H9 (cell line): ENCODE data around the gene RSU1. TPM values are rescaled to one million over a fixed set of nuclear protein-coding genes. Genes with fewer than 3 reads are reported as not detected.

Experiments used
- DNase-seq: peaks from one replicate; pipeline ENCODE4 v3.0.0-alpha.2; 2017
- H2AFZ ChIP-seq: one replicate; pipeline ENCODE4 v1.6.1; 2013; ENCODE audit warnings: mild to moderate bottlenecking, low read length, control low read depth, moderate library complexity
- H2AK5ac ChIP-seq: 2 replicates; pipeline ENCODE4 v1.6.1; 2013; ENCODE audit warnings: low read length, control low read depth, mixed read lengths; ENCODE audit not compliant: insufficient read length
- H2BK120ac ChIP-seq: one replicate; pipeline ENCODE4 v1.6.1; 2013; ENCODE audit warnings: low read depth, mild to moderate bottlenecking, low read length, control low read depth, inconsistent platforms; ENCODE audit not compliant: poor library complexity, severe bottlenecking
- H2BK12ac ChIP-seq: 2 replicates; pipeline ENCODE4 v1.6.1; 2013; ENCODE audit warnings: low read length, control low read depth, mixed read lengths, low read depth; ENCODE audit not compliant: insufficient read length
- H2BK15ac ChIP-seq: 2 replicates; pipeline ENCODE4 v1.6.1; 2013; ENCODE audit warnings: low read depth, low read length, control low read depth
- H2BK20ac ChIP-seq: one replicate; pipeline ENCODE4 v1.6.1; 2013; ENCODE audit warnings: low read depth, mild to moderate bottlenecking, low read length, control low read depth, inconsistent platforms; ENCODE audit not compliant: poor library complexity, severe bottlenecking
- H2BK5ac ChIP-seq: 2 replicates; pipeline ENCODE4 v1.6.1; 2013; ENCODE audit warnings: low read length, control low read depth, mixed read lengths; ENCODE audit not compliant: insufficient read length
- H3K14ac ChIP-seq: 2 replicates; pipeline ENCODE4 v1.6.1; 2013; ENCODE audit warnings: low read length, control low read depth; ENCODE audit not compliant: insufficient read depth
- H3K18ac ChIP-seq: 2 replicates; pipeline ENCODE4 v1.6.1; 2013; ENCODE audit warnings: low read depth, mild to moderate bottlenecking, mixed read lengths, low read length, control low read depth; ENCODE audit not compliant: insufficient read length
- H3K23ac ChIP-seq: 2 replicates; pipeline ENCODE4 v1.6.1; 2013; ENCODE audit warnings: low read length, control low read depth, mixed read lengths, low read depth; ENCODE audit not compliant: insufficient read length
- H3K23me2 ChIP-seq: 2 replicates; pipeline ENCODE4 v1.6.1; 2013; ENCODE audit warnings: low read depth, mild to moderate bottlenecking, mixed read lengths, low read length, control low read depth; ENCODE audit not compliant: insufficient read length, poor library complexity, severe bottlenecking
- H3K27ac ChIP-seq: 2 replicates; pipeline ENCODE4 v1.5.1; 2013; ENCODE audit warnings: low read length, control low read depth, mixed read lengths, low read depth; ENCODE audit not compliant: insufficient read length
- H3K27me3 ChIP-seq: 2 replicates; pipeline ENCODE4 v1.6.1; 2013; ENCODE audit warnings: low read length, control low read depth, inconsistent platforms; ENCODE audit not compliant: insufficient read depth
- H3K4ac ChIP-seq: 2 replicates; pipeline ENCODE4 v1.6.1; 2013; ENCODE audit warnings: low read depth, mild to moderate bottlenecking, control low read depth, inconsistent platforms, low read length, moderate library complexity
- H3K4me1 ChIP-seq: 2 replicates; pipeline ENCODE4 v1.6.1; 2013; ENCODE audit warnings: low read length, control low read depth, inconsistent platforms; ENCODE audit not compliant: insufficient read depth
- H3K4me2 ChIP-seq: 2 replicates; pipeline ENCODE4 v1.6.1; 2013; ENCODE audit warnings: low read length, control low read depth, mixed read lengths; ENCODE audit not compliant: insufficient read length, insufficient read depth
- H3K56ac ChIP-seq: 2 replicates; pipeline ENCODE4 v1.6.1; 2013; ENCODE audit warnings: low read depth, mild to moderate bottlenecking, mixed read lengths, low read length, control low read depth; ENCODE audit not compliant: insufficient read length
- H3K79me1 ChIP-seq: 2 replicates; pipeline ENCODE4 v1.6.1; 2013; ENCODE audit warnings: low read depth, mild to moderate bottlenecking, moderate library complexity, low read length, control low read depth, inconsistent platforms; ENCODE audit not compliant: insufficient read depth, poor library complexity, severe bottlenecking
- H3K79me2 ChIP-seq: 2 replicates; pipeline ENCODE4 v1.6.1; 2013; ENCODE audit warnings: low read length, control low read depth, inconsistent platforms; ENCODE audit not compliant: insufficient read depth
- H3K9ac ChIP-seq: 2 replicates; pipeline ENCODE4 v1.6.1; 2013; ENCODE audit warnings: low read length, control low read depth, mixed read lengths; ENCODE audit not compliant: insufficient read length; ENCODE audit errors: extremely low read depth
- H3K9me3 ChIP-seq: one replicate; pipeline ENCODE4 v1.6.1; 2013; ENCODE audit warnings: low read depth, low read length, inconsistent platforms; ENCODE audit not compliant: control insufficient read depth
- H3T11ph ChIP-seq: one replicate; pipeline ENCODE4 v1.6.1; 2013; ENCODE audit warnings: mild to moderate bottlenecking, low read length, control low read depth, inconsistent platforms
- H4K20me1 ChIP-seq: one replicate; pipeline ENCODE4 v1.6.1; 2013; ENCODE audit not compliant: control insufficient read depth, insufficient read length, insufficient read depth
- H4K5ac ChIP-seq: 2 replicates; pipeline ENCODE4 v1.6.1; 2013; ENCODE audit warnings: low read depth, mild to moderate bottlenecking, mixed read lengths, low read length, control low read depth; ENCODE audit not compliant: insufficient read length
- H4K8ac ChIP-seq: replicated peaks from 2 replicates; pipeline ENCODE4 v1.6.1; 2013; ENCODE audit warnings: low read length, control low read depth, mixed read lengths, low read depth; ENCODE audit not compliant: insufficient read length
- H4K91ac ChIP-seq: 2 replicates; pipeline ENCODE4 v1.6.1; 2013; ENCODE audit warnings: low read depth, mild to moderate bottlenecking, moderate library complexity, mixed read lengths, low read length, control low read depth; ENCODE audit not compliant: insufficient read length
- H3K27ac Mint-ChIP-seq, 3 experiments: 2 replicates in 2 of 3; 3 replicates in 1 of 3; pipeline ENCODE4 v1.8.0; 2020 to 2021; ENCODE audit warnings: mixed read lengths in 3 of 3, mild to moderate bottlenecking in 1 of 3, moderate library complexity in 1 of 3
- H3K27me3 Mint-ChIP-seq: 2 replicates; pipeline ENCODE4 v1.8.0; 2021; ENCODE audit warnings: low read depth, mild to moderate bottlenecking, moderate library complexity, mixed read lengths
- H3K36me3 Mint-ChIP-seq, 3 experiments: 2 replicates in 2 of 3; 3 replicates in 1 of 3; pipeline ENCODE4 v1.8.0; 2020 to 2021; ENCODE audit warnings: low read depth in 3 of 3, mixed read lengths in 3 of 3; ENCODE audit not compliant: insufficient read depth in 1 of 3
- H3K4me1 Mint-ChIP-seq, 2 experiments: 2 replicates each; pipeline ENCODE4 v1.8.0; 2020; ENCODE audit warnings: mixed read lengths in 2 of 2
- H3K4me3 Mint-ChIP-seq, 2 experiments: 2 replicates in 1 of 2; 3 replicates in 1 of 2; pipeline ENCODE4 v1.8.0; 2020 to 2021; ENCODE audit warnings: mild to moderate bottlenecking in 2 of 2, mixed read lengths in 2 of 2, moderate library complexity in 1 of 2
- H3K9me3 Mint-ChIP-seq, 2 experiments: 2 replicates in 1 of 2; 3 replicates in 1 of 2; pipeline ENCODE4 v1.8.0; 2020; ENCODE audit warnings: mild to moderate bottlenecking in 2 of 2, mixed read lengths in 2 of 2, moderate library complexity in 1 of 2
- CTCF ChIP-seq: fragments of 200-600 bp; sonication (generic); conservative IDR thresholded peaks from 3 replicates; pipeline ENCODE4 v1.8.0; 2021; ENCODE audit warnings: antibody characterized with exemption, mild to moderate bottlenecking
- WGBS: extraction: QIAGEN DNeasy Blood & Tissue Kit; methylation state at CpG from one replicate; pipeline ENCODE4 v1.1.7; 2013; ENCODE audit warnings: missing lambda C conversion rate, low lambda C conversion rate, mixed read lengths; ENCODE audit not compliant: insufficient read length; ENCODE audit errors: extremely low coverage; 5-methylcytosine and 5-hydroxymethylcytosine counted together
- total RNA-seq: library from RNA; stranded (reverse); gene quantifications from 2 replicates; pipeline ENCODE4 v1.2.1, GENCODE V29; 2021

The RSU1 gene
- total RNA-seq, 1 experiment from 2014 or later = 59.4 TPM

DNA sequence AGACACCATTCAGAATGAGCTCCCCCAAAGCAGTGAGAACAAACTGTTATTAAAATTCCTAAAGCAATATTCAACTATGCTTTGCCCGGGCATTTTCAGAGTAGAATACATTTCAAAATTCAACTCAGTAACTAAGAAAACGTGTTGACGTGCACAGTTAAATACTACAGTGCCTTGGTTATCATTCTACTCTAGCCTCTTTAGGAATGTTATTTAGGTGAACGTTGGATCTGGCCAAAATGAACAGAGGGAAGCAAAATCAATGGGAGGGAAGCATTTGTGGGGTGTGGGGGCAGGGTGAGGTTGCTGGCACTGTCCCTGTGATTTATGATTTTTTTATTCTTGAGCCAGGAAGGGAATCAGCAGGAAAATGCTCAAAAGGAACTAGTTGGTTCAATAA is 27.5 kb downstream of the RSU1 start:
- no peak overlapping the region for H4K8ac ChIP-seq
- no peak overlapping the region for H3K18ac ChIP-seq
- no CpG with 5 or more reads among the region's 4 CpGs for WGBS
- H3K27me3 ChIP-seq = no peaks in the 10 kb centered on the region
- H3K4me1 ChIP-seq = no peaks in the 10 kb centered on the region
- H3K23ac ChIP-seq = no peak overlapping the region
- no peak overlapping the region for H2AFZ ChIP-seq
- no peak overlapping the region for H4K5ac ChIP-seq
- no peaks in the 10 kb centered on the region for H3K9me3 ChIP-seq
- H3K4ac ChIP-seq = no peak overlapping the region
- peaks cover 9 to 21% (median 10%) of the 10 kb centered on the region in 3 experiments for H3K36me3 Mint-ChIP-seq
- H3K4me2 ChIP-seq = no peak overlapping the region
- H2BK120ac ChIP-seq = no peak overlapping the region
- no peak for DNase-seq
- no peaks in the 10 kb centered on the region for H4K20me1 ChIP-seq
- no peak overlapping the region for H3K56ac ChIP-seq
- H2BK20ac ChIP-seq = no peak overlapping the region
- TF ChIP-seq CTCF = no peak
- H3K79me1 ChIP-seq = no peaks in the 10 kb centered on the region
- H2AK5ac ChIP-seq = no peak overlapping the region
- no peak overlapping the region for H3K27ac ChIP-seq
- no peak overlapping the region for H2BK15ac ChIP-seq
- H3K79me2 ChIP-seq = no peaks in the 10 kb centered on the region
- H3K9ac ChIP-seq = no peak overlapping the region
- no peak overlapping the region for H4K91ac ChIP-seq
- H3K27ac Mint-ChIP-seq = no peak overlapping the region
- H3K23me2 ChIP-seq = no peaks in the 10 kb centered on the region
- H3T11ph ChIP-seq = no peak overlapping the region
- H3K9me3 Mint-ChIP-seq = peaks cover 1 to 5% of the 10 kb centered on the region in 2 experiments; a peak in 2 of 5 replicates
- no peaks in the 10 kb centered on the region for H3K27me3 Mint-ChIP-seq
- no peak overlapping the region for H3K4me3 Mint-ChIP-seq
- no peaks in the 10 kb centered on the region for H3K4me1 Mint-ChIP-seq
- no peak overlapping the region for H3K14ac ChIP-seq
- H2BK5ac ChIP-seq = no peak overlapping the region
- no peak overlapping the region for H2BK12ac ChIP-seq
